ENCODE data around the gene GSE1.

GSE1 gene

DNA sequence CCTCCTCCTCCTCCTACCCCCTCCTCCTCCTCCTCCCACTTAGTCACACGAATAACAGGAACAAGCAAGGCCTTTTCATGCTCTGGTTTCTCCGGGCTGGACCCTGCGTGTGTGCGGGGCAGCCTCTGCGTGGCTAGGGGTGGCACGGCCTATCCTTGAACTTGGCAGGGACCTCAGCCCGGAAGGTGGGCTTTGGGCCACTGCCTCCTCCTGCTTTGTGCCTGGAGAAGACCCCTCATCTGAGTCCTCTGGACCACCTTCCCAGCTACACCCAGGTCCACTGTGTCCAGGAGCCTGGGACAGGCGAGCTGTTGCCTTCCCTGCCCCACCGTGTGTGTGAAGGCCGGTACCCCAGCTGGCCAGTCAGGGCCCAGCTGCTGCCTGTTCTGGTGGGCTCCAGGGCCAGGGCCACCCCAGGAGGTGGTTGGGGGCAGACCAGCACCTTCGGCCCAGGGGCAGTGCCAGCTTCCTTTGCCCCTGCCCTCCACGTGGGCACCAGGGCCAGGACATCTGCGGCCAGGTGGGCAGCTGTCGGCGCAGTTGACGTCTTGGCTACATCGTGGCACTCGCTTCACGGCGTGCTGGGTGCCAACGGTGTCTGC, 40.3 kb downstream of the GSE1 start:
- H3K27ac Mint-ChIP-seq = no peak overlapping the region
- no peaks in the 10 kb centered on the region for H3K27me3 Mint-ChIP-seq

DNA sequence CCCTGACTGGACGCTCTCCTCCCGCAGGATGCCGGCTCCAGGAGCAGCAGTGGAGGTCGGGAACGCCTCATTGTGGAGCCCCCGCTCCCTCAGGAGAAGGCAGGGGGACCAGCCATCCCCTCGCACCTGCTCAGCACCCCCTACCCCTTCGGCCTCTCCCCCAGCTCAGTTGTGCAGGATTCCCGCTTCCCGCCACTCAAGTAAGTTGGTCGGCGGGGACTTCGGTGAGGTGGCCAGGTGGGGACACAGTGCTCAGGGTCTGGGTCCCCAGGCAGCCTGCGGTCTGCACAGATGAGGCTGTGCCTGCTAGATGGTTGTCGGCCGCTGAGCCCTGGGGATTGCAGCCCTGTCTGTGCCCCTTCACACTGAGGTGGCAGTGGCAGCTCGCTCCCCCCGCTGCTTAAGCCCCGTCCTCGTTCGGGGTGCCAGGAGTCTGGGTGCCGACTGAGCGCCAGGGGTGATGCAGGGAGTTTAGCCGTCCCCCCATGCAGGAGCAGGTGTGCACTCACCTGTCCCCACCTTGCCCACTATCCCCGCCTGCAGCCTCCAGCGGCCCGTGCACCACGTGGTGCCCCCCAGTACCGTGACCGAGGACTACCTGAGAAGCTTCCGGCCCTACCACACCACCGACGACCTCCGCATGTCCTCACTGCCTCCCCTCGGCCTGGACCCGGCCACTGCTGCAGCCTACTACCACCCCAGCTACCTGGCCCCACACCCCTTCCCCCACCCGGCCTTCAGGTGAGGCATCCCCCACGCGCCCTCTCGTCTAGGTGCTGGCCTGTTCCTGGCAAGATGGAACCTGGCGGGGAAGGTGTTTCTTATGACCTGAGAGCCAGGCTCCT, 41.4 kb downstream of the GSE1 start:
- H3K4me1 Mint-ChIP-seq (ENCODE audit: low read depth) = no peaks in the 10 kb centered on the region
- peaks cover 15% of the 10 kb centered on the region for H3K36me3 Mint-ChIP-seq (ENCODE audit: low read depth)
- no peaks in the 10 kb centered on the region for H3K9me3 Mint-ChIP-seq
- no peak overlapping the region for H3K27ac Mint-ChIP-seq
- no peak overlapping the region for H3K4me3 Mint-ChIP-seq
- H3K27me3 Mint-ChIP-seq = no peaks in the 10 kb centered on the region

More for the DNA sequence above, 40.3 kb downstream of the GSE1 start:
- Mint-ChIP-seq H3K9me3 (no peaks in the 10 kb centered on the region), H3K4me3 (no peak overlapping the region), H3K36me3 (ENCODE audit: low read depth) (peaks cover 11% of the 10 kb centered on the region), H3K4me1 (ENCODE audit: low read depth) (peaks cover 6% of the 10 kb centered on the region)

DNA sequence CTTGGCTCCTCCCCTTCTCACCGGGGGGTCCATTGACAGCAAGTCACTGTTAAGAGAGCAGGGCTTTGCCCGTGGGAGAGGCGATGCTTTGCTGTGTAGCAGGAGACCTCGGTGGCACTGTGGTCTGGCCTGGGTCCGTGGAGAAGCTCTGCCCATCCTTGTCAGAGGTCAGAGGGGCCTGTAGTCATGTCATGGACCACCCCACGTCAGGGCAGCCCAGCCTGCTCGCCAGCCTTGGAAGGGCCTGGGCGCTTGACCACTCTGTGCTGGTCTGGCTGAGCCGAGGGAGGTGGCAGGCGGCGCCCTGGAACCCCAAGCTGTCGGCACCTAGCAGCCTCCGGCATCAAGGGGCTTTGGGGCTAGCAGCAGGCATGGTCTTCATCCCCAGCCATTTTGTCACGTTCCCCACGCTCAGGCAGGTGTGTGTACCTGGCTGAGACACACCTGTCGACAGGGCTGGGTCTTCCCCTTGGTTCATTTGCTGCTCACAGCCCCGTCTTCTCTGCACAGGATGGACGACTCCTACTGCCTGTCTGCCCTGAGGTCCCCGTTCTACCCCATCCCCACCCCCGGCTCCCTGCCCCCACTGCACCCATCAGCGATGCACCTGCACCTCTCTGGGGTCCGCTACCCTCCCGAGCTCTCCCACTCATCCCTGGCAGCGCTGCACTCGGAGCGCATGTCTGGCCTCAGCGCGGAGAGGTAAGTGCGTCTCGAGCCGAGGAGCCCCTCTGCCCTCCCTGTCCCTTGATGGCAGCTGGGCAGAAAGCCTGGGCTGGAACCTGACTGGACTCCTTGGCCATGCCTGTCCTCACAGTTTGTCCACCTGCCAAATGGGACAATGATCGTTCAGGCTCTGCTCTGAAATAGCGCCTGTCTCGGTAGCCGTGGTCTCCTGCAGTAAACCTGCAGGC, 42.4 kb downstream of the GSE1 start:
- Mint-ChIP-seq H3K27me3 (no peaks in the 10 kb centered on the region), H3K9me3 (no peaks in the 10 kb centered on the region), H3K27ac (no peak overlapping the region), H3K36me3 (ENCODE audit: low read depth) (peaks cover 21% of the 10 kb centered on the region), H3K4me3 (no peak overlapping the region), H3K4me1 (ENCODE audit: low read depth) (no peaks in the 10 kb centered on the region)

DNA sequence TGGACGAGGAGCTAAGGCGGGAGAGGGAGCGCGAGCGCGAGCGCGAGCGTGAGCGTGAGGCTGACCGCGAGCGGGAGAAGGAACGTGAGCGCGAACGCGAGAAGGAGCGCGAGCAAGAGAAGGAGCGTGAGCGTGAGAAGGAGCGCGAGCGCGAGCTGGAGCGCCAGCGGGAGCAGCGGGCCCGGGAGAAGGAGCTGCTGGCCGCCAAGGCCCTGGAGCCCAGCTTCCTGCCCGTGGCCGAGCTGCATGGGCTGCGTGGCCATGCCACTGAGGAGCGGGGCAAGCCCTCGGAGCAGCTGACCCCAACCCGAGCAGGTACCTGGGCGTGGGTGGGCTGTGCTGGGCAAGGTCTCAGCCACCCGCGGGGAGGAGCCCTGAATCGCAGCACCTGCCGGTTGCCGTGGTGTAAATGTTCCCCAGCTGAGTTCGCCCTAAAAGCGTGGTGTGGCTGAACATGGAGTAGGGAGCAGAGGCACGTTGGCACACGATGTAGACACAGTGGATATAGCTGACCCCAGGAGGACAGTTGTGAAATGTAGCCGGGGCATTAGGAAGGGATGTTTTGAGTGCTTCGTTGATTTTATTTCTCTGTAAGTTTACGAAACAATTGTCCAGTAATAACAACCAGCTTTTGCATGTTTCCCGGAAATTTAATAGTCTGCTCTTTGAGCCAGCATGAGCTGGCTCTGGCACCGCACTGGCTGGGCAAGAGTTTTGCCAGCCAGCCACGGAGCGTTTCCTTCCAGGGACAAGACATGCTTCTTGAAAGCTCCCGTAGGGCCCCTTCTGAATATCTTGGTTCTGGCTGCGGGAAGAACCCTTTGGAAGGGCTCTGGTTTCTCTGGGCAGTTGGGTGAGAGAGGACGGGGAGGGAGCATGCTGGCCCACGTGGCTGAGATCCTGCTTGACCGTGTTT, 43.5 kb downstream of the GSE1 start:
- H3K9me3 Mint-ChIP-seq = no peaks in the 10 kb centered on the region
- H3K4me3 Mint-ChIP-seq = no peak overlapping the region
- H3K27ac Mint-ChIP-seq = no peak overlapping the region
- H3K36me3 Mint-ChIP-seq (ENCODE audit: low read depth) = peaks cover 21% of the 10 kb centered on the region
- no peaks in the 10 kb centered on the region for H3K27me3 Mint-ChIP-seq
- H3K4me1 Mint-ChIP-seq (ENCODE audit: low read depth) = no peaks in the 10 kb centered on the region

DNA sequence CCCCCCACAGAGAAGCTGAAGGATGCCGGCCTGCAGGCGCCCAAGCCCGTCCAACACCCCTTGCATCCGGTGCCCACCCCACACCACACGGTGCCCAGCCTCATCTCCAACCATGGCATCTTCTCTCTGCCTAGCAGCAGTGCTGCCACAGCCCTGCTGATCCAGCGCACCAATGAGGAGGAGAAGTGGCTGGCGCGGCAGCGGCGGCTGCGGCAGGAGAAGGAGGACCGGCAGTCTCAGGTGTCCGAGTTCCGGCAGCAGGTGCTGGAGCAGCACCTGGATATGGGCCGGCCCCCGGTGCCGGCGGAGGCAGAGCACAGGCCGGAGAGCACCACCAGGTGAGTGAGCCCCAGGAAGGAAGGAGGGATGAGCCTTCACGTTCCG, 44.1 kb downstream of the GSE1 start:
- Mint-ChIP-seq H3K36me3 (ENCODE audit: low read depth) (peaks cover 21% of the 10 kb centered on the region), H3K4me3 (no peak overlapping the region), H3K9me3 (no peaks in the 10 kb centered on the region), H3K4me1 (ENCODE audit: low read depth) (no peaks in the 10 kb centered on the region), H3K27ac (no peak overlapping the region), H3K27me3 (no peaks in the 10 kb centered on the region)

DNA sequence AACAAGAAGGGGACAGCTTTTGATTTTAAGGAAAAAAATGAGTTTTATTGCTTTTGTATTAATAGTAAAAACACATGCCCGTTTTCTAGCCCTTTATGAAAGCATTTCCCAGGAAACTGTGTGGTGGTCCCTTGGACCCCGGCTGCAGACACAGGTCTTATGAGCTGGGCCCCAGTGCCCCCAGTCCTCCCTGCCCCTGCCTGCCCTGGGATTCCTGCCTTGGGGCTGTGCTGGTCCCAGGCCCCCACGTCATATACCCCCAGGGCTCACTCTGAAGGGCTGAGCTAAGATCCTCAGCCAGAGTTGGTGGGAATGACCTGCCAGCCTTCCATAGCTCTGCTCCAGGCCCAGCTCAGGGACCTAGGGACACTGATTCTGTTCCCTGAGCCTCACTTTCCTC, 44.9 kb downstream of the GSE1 start:
- Mint-ChIP-seq H3K9me3 (no peaks in the 10 kb centered on the region), H3K36me3 (ENCODE audit: low read depth) (peaks cover 23% of the 10 kb centered on the region), H3K27me3 (no peaks in the 10 kb centered on the region), H3K4me3 (no peak overlapping the region), H3K4me1 (ENCODE audit: low read depth) (no peaks in the 10 kb centered on the region), H3K27ac (peak overlapping the region; percentile 36)

DNA sequence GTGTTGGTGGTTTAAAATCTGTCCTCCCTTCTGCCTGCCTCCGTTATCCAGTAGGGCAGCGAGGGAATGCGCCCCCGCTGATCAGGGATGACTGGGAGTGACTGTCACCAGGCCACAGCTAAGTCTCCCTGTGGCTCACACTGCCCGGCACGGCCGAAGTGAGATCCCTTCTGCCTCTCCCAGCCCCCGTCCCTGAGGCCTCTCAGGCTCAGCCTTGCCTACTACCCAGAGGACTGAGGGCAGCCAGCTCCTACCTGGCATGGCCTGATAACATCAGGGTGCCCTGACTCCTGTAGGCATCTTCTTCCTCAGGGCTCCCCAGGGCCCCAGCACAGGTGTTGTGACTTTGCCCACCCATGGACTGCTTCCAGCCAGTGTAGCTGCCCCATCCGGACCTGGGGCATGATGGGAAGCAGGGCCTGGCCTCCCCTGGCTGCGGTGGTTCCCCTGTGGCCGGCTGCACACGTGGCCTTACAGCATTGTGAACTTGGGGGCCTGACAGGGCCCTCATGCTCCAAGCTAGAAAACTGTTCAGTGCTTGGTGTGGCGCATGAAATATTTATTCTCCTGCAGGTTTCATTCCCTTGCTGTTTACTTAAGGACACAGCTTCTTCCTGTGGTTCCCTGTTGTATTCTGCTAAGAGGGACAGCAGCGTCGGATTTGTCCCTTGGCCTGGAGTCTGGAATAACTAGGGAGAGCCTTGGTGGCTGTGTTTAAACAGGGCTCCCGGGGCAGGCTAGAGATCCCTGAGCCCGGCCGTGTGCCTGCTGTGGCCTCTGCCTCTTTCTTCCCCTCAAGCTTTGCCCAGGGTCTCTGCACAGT, 45.6 kb downstream of the GSE1 start:
- H3K4me1 Mint-ChIP-seq (ENCODE audit: low read depth) = no peaks in the 10 kb centered on the region
- H3K36me3 Mint-ChIP-seq (ENCODE audit: low read depth) = peaks cover 28% of the 10 kb centered on the region
- no peak overlapping the region for H3K4me3 Mint-ChIP-seq
- H3K27me3 Mint-ChIP-seq = no peaks in the 10 kb centered on the region
- H3K9me3 Mint-ChIP-seq = no peaks in the 10 kb centered on the region
- no peak overlapping the region for H3K27ac Mint-ChIP-seq

DNA sequence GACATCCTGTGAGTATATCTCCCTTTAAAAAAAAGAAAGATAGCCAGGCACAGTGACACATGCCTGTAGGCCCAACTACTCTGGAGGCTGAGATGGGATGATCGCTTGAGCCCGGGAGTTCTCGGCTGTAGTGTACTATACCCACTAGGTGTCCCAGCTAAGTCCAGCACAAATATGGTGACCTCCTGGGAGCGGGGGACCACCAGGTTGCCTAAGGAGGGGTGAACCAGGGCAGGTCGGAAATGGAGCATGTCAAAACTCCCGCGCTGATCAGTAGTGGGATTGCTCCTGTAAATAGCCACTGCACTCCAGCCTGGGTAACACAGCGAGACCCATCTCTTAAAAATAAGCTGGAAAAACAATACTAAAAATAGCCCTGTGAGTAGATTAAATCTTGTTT, 46.2 kb downstream of the GSE1 start:
- Mint-ChIP-seq H3K36me3 (ENCODE audit: low read depth) (peaks cover 30% of the 10 kb centered on the region), H3K4me3 (no peak overlapping the region), H3K4me1 (ENCODE audit: low read depth) (no peaks in the 10 kb centered on the region), H3K27ac (peak overlapping the region; percentile 7), H3K9me3 (no peaks in the 10 kb centered on the region), H3K27me3 (no peaks in the 10 kb centered on the region)

DNA sequence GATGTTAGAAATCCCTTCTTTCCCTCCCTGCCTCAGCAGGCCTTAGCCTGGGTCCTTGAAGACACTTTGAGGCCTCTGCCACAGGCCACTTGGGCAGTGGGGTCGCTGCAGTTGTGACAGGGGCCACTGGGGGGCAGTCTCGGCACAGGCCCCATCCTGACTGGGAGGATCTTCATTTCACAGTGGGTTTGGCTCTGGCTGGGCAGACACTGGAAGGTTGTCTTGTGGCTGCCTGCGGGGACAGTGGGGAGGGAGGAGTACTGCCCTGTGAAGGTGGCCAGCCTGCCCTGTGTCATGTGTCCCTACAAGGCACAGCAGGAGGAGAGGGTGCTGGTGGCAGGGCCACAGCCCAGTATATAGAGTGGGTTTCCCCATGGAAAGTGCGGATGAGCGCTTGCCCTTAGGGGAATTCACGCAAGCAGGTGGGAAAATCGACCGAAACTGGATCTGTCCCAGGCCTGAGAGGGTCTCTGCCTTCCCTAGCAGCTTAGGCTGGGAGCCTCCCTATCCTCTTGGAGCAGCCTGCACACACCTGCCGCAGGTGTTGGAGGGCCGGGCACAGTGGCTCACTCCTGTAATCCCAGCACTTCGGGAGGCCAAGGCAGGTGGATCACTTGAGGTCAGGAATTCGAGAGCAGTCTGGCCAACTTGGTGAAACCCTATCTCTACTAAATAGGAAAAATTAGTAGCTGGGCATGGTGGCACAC, 46.8 kb downstream of the GSE1 start:
- Mint-ChIP-seq H3K4me1 (ENCODE audit: low read depth) (no peaks in the 10 kb centered on the region), H3K27me3 (no peaks in the 10 kb centered on the region), H3K4me3 (no peak overlapping the region), H3K36me3 (ENCODE audit: low read depth) (peaks cover 33% of the 10 kb centered on the region), H3K27ac (peak overlapping the region; percentile 7), H3K9me3 (no peaks in the 10 kb centered on the region)

DNA sequence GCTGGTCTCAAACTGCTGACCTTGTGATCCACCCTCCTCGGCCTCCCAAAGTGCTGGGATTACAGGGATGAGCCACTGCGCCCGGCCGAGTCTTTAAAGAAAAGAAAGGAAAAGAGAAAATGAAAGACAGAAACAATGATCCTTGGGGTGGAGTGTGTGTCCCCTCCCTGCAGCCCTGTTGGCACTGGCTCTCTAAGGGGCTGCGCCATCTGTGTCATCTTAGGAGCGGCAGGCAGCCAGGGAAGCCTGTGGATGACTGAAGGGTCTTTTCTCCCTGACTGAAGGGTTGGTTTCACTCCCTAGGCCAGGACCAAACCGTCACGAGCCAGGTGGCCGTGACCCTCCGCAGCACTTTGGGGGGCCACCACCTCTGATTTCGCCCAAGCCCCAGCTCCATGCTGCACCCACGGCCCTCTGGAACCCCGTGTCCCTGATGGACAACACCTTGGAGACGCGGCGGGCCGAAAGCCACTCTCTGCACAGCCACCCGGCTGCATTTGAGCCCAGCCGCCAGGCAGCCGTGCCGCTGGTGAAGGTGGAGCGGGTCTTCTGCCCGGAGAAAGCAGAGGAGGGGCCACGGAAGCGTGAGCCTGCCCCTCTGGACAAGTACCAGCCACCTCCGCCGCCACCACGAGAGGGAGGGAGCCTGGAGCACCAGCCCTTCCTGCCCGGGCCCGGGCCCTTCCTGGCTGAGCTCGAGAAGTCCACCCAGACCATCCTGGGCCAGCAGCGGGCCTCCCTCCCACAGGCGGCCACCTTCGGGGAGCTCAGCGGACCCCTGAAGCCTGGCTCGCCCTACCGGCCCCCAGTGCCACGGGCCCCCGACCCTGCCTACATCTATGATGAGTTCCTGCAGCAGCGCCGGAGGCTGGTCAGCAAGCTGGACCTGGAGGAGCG, 48.0 kb downstream of the GSE1 start:
- no peaks in the 10 kb centered on the region for H3K4me1 Mint-ChIP-seq (ENCODE audit: low read depth)
- no peak overlapping the region for H3K4me3 Mint-ChIP-seq
- no peak overlapping the region for H3K27ac Mint-ChIP-seq
- H3K27me3 Mint-ChIP-seq = no peaks in the 10 kb centered on the region
- peaks cover 37% of the 10 kb centered on the region for H3K36me3 Mint-ChIP-seq (ENCODE audit: low read depth)
- H3K9me3 Mint-ChIP-seq = no peaks in the 10 kb centered on the region

DNA sequence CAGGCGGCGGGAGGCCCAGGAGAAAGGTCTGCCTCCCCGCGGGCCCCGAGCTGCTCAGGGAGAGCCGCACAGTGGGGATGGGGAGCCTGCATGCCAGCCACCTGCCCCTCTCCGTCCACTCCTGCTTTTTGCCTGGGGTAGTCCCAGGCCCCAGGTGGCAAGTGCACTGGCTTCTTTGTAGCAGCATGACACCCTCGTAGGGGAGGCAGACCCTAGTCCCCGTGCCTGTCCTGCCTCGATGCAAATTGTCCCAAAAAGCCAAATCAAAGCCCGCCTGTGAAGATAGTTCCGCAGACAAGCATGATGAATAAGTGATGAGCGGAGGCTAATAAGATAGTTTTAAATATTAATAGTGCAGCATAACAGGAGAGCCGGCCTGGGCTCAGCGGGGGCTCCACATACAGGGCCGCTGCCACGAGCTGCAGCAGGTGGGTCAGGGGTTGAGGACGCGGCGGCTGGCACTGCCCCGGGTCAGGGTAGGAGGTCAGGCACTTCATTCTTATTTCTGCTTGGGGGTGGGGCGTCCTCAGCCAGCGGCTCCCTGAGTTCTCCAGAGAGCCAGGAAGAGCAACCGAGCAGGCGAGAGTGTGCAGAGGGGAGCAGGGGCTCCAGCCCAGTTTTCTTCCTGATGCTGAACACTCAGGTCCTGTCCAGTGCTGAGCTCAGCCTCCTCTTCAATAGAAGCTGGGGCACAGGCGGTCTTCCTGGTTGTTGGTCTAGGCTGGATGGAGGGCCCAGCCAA, 48.8 kb downstream of the GSE1 start:
- Mint-ChIP-seq H3K27me3 (no peaks in the 10 kb centered on the region), H3K36me3 (ENCODE audit: low read depth) (peaks cover 42% of the 10 kb centered on the region)

DNA sequence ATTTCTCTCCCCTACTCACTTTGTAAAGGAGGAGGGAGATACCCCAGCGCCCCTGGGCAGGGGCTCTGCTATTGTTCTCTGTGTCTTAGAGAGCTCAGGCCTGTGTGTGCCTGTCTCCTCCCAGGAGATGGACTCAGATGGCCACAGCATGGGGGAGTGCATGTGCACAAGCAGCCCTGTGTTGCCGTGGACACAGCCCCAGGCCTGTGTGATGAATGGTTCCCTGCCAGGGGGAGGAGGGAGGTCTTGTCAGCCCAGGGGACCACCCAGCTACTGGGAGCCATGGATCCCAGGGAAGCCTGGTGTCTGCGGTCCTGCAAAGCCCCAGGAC, 49.3 kb downstream of the GSE1 start:
- peaks cover 42% of the 10 kb centered on the region for H3K36me3 Mint-ChIP-seq (ENCODE audit: low read depth)
- H3K9me3 Mint-ChIP-seq = no peaks in the 10 kb centered on the region
- no peaks in the 10 kb centered on the region for H3K4me1 Mint-ChIP-seq (ENCODE audit: low read depth)
- H3K27ac Mint-ChIP-seq = no peak overlapping the region
- H3K4me3 Mint-ChIP-seq = no peak overlapping the region
- no peaks in the 10 kb centered on the region for H3K27me3 Mint-ChIP-seq

More for the DNA sequence above, 48.8 kb downstream of the GSE1 start:
- Mint-ChIP-seq H3K27ac (no peak overlapping the region), H3K4me3 (no peak overlapping the region), H3K9me3 (no peaks in the 10 kb centered on the region), H3K4me1 (ENCODE audit: low read depth) (no peaks in the 10 kb centered on the region)

Measured in stimulated activated naive CD8-positive, alpha-beta T cell treated with anti-CD3 and anti-CD28 coated beads, Interleukin-15, Interleukin-2, amounts not matched to agents 100 ng/mL and 50 ng/mL, for 24 hours (primary cell).